Neural progenitor cell (in vitro differentiated cells): Measurements from ENCODE around the gene PILRA.

ENCODE experiments used
- EZH2 ChIP-seq: fragments of 200-600 bp; sonication (generic); IDR thresholded peaks from 2 replicates; pipeline ENCODE4 v1.6.1; 2017; ENCODE audit warnings: antibody characterized with exemption, mild to moderate bottlenecking, moderate library complexity
- EZH2phosphoT487 ChIP-seq: fragments of 200-600 bp; sonication (generic); IDR thresholded peaks from 2 replicates; pipeline ENCODE4 v1.6.1; 2017; ENCODE audit warnings: antibody characterized with exemption
- TF ChIP-seq, protein P1 (sequence below): fragments of 200-600 bp; sonication (generic); IDR thresholded peaks from 2 replicates; pipeline ENCODE4 v1.5.1; 2017; ENCODE audit warnings: antibody characterized with exemption, mild to moderate bottlenecking

DNA sequence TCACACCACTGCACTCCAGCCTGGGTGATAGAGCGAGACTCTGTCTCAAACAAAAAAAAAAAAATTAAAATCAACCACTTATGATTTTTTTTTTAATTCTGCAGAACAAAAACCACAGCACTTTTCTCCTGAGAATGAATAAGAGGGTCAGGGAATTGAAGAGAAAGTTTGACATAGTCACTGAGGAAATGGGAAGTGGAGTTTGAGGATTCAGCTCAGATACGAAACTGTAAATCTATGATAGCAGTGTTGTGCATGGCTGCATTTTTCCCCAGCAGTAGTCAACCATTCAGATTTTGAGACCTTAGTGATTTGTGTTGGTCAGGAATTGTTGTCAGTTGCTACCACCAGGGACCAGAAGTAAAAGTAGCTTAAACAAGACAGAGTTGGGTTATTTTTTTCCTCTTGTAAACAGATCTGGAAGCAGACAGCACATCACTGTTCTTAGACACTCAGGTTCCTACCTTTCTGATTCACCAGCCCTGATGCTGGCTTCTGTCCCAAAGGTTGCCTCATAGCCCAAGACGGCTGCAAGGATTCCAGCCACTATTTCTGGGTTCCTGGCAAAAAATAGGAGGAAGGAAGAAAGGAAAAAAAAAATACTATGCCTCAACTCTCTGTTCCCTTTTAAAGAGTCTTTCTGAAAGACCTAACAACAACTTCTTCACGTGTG is 20.1 kb downstream of the PILRA start:
- TF ChIP-seq, protein P1, sequence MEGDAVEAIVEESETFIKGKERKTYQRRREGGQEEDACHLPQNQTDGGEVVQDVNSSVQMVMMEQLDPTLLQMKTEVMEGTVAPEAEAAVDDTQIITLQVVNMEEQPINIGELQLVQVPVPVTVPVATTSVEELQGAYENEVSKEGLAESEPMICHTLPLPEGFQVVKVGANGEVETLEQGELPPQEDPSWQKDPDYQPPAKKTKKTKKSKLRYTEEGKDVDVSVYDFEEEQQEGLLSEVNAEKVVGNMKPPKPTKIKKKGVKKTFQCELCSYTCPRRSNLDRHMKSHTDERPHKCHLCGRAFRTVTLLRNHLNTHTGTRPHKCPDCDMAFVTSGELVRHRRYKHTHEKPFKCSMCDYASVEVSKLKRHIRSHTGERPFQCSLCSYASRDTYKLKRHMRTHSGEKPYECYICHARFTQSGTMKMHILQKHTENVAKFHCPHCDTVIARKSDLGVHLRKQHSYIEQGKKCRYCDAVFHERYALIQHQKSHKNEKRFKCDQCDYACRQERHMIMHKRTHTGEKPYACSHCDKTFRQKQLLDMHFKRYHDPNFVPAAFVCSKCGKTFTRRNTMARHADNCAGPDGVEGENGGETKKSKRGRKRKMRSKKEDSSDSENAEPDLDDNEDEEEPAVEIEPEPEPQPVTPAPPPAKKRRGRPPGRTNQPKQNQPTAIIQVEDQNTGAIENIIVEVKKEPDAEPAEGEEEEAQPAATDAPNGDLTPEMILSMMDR = no peak
- no peak for TF ChIP-seq EZH2phosphoT487
- no peak for TF ChIP-seq EZH2
